ENCODE results near the gene NPFFR1. TPM values are rescaled to one million over a fixed set of nuclear protein-coding genes. Genes with fewer than 3 reads are reported as not detected.

Gene NPFFR1
- total RNA-seq, 1 experiment from 2014 or later = 0.02 TPM

- no TSS peak for BruUV-seq (replicated peaks)
- Histone ChIP-seq H3K4me1 (ENCODE audit: insufficient read depth, low read length, poor library complexity, severe bottlenecking) (peaks cover 4% of the 10 kb centered on the region), H3K9me3 (ENCODE audit: low read depth, low read length, poor library complexity, severe bottlenecking) (peaks cover 5% of the 10 kb centered on the region), H3K36me3 (ENCODE audit: insufficient read depth, low read length, poor library complexity, severe bottlenecking) (no peaks in the 10 kb centered on the region), H3K27ac (ENCODE audit: low read depth, low read length, poor library complexity, severe bottlenecking) (no peak overlapping the region), H3K4me3 (ENCODE audit: low read depth, low read length, poor library complexity, severe bottlenecking) (no peak overlapping the region), H3K27me3 (replicated peaks; ENCODE audit: insufficient read depth, low read depth, low read length, poor library complexity) (no peaks in the 10 kb centered on the region)
- DNase-seq (ENCODE audit: low spot score) = no peak
- ChIA-PET CTCF (no interaction called here), POLR2A (ENCODE audit: low non-redundant PET) (no interaction called here)
- TF ChIP-seq EZH2 (IDR thresholded peaks at IDR 0.05; ENCODE audit: borderline replicate concordance, low read depth, low read length, poor library complexity, severe bottlenecking) = no peak
- TF ChIP-seq, protein P1, sequence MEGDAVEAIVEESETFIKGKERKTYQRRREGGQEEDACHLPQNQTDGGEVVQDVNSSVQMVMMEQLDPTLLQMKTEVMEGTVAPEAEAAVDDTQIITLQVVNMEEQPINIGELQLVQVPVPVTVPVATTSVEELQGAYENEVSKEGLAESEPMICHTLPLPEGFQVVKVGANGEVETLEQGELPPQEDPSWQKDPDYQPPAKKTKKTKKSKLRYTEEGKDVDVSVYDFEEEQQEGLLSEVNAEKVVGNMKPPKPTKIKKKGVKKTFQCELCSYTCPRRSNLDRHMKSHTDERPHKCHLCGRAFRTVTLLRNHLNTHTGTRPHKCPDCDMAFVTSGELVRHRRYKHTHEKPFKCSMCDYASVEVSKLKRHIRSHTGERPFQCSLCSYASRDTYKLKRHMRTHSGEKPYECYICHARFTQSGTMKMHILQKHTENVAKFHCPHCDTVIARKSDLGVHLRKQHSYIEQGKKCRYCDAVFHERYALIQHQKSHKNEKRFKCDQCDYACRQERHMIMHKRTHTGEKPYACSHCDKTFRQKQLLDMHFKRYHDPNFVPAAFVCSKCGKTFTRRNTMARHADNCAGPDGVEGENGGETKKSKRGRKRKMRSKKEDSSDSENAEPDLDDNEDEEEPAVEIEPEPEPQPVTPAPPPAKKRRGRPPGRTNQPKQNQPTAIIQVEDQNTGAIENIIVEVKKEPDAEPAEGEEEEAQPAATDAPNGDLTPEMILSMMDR (conservative IDR thresholded peaks at IDR 0.05; ENCODE audit: low read depth, low read length) = no peak
- intact Hi-C loops (cut with micrococcal nuclease; ENCODE audit: unreplicated experiment) = no loop called here
Measured at GRCh38 chr10:70280099-70280498, 3.7 kb downstream of the NPFFR1 start.

- no peak overlapping the region for H3K4me3 ChIP-seq (ENCODE audit: low read depth, low read length, poor library complexity, severe bottlenecking)
- ChIA-PET POLR2A (ENCODE audit: low non-redundant PET) (no interaction called here), CTCF (no interaction called here)
- peaks cover 4% of the 10 kb centered on the region for H3K4me1 ChIP-seq (ENCODE audit: insufficient read depth, low read length, poor library complexity, severe bottlenecking)
- no peak for TF ChIP-seq EZH2 (IDR thresholded peaks at IDR 0.05; ENCODE audit: borderline replicate concordance, low read depth, low read length, poor library complexity, severe bottlenecking)
- TF ChIP-seq, protein P1 (conservative IDR thresholded peaks at IDR 0.05; ENCODE audit: low read depth, low read length) = no peak
- DNase-seq (ENCODE audit: low spot score) = no peak
- intact Hi-C loops (cut with micrococcal nuclease; ENCODE audit: unreplicated experiment) = no loop called here
- H3K36me3 ChIP-seq (ENCODE audit: insufficient read depth, low read length, poor library complexity, severe bottlenecking) = no peaks in the 10 kb centered on the region
- no peaks in the 10 kb centered on the region for H3K27me3 ChIP-seq (replicated peaks; ENCODE audit: insufficient read depth, low read depth, low read length, poor library complexity)
- H3K27ac ChIP-seq (ENCODE audit: low read depth, low read length, poor library complexity, severe bottlenecking) = no peak overlapping the region
- H3K9me3 ChIP-seq (ENCODE audit: low read depth, low read length, poor library complexity, severe bottlenecking) = peaks cover 5% of the 10 kb centered on the region
- BruUV-seq (replicated peaks) = no TSS peak
Measured at GRCh38 chr10:70277396-70278030, 6.3 kb downstream of the NPFFR1 start.

GRCh38 chr10:70274643-70275042 is 9.2 kb downstream of the NPFFR1 start:
- Histone ChIP-seq H3K4me1 (ENCODE audit: insufficient read depth, low read length, poor library complexity, severe bottlenecking) (no peaks in the 10 kb centered on the region), H3K27ac (ENCODE audit: low read depth, low read length, poor library complexity, severe bottlenecking) (no peak overlapping the region), H3K27me3 (replicated peaks; ENCODE audit: insufficient read depth, low read depth, low read length, poor library complexity) (no peaks in the 10 kb centered on the region), H3K9me3 (ENCODE audit: low read depth, low read length, poor library complexity, severe bottlenecking) (peaks cover 5% of the 10 kb centered on the region), H3K4me3 (ENCODE audit: low read depth, low read length, poor library complexity, severe bottlenecking) (no peak overlapping the region), H3K36me3 (ENCODE audit: insufficient read depth, low read length, poor library complexity, severe bottlenecking) (no peaks in the 10 kb centered on the region)
- CTCF ChIA-PET = no interaction called here
- DNase-seq (ENCODE audit: low spot score) = no peak
- POLR2A ChIA-PET (ENCODE audit: low non-redundant PET) = no interaction called here
- intact Hi-C loops (cut with micrococcal nuclease; ENCODE audit: unreplicated experiment) = loop anchor here (5.0 kb wide), 1 partner anchor 88 kb away; no protein-coding TSS in a partner anchor
- TF ChIP-seq, protein P1 (conservative IDR thresholded peaks at IDR 0.05; ENCODE audit: low read depth, low read length) = no peak
- no peak for TF ChIP-seq EZH2 (IDR thresholded peaks at IDR 0.05; ENCODE audit: borderline replicate concordance, low read depth, low read length, poor library complexity, severe bottlenecking)
- BruUV-seq (replicated peaks) = no TSS peak
